GM21381 (cell line): ENCODE measurements around the gene GALT.

Source experiments
- ATAC-seq: cut with Tn5 transposase; IDR thresholded peaks from one replicate; pipeline ENCODE4 v1.9.1; 2021; ENCODE audit warnings: mild to moderate bottlenecking, moderate library complexity; ENCODE audit not compliant: unreplicated experiment

GALT gene

DNA sequence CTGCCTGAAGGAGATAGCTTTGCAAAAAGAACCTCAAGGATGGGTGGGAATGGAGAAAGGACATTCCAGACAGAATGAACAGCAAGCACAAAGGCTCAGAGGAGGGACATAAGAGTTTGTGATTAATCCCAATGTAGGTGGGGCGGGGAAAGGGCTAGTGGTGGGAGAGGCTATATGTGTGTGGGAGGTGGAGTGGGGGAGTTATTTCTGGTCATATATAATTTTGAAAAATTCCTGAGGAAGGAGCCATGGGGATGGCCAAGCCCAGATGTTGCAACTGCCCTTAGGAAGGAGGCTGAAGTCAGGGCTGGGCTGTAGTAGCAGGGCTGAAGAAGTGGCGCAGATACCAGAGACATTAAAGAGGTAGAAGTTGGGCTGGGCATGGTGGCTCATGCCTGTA lies 29.4 kb downstream of the GALT start:
- no peak for ATAC-seq

DNA sequence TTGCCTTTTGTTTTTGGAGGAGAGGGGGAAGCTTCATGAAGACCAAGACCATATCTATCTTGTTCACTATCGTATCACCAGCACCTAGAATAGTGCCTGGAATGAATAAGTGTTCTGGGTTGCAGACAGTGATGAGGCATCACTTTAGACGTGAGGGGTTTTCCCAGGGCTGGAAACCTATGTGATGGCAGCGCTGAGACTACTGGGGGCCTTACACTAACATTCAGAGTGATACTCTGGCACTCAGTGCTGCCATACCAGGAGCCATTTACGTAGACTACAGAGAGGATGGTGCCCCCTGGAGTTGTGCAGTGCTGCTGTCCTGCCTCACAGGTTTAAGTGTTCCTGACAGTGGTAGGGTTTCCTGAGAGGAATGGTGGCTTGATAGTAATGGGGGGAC lies 37.7 kb downstream of the GALT start:
- no peak for ATAC-seq

DNA sequence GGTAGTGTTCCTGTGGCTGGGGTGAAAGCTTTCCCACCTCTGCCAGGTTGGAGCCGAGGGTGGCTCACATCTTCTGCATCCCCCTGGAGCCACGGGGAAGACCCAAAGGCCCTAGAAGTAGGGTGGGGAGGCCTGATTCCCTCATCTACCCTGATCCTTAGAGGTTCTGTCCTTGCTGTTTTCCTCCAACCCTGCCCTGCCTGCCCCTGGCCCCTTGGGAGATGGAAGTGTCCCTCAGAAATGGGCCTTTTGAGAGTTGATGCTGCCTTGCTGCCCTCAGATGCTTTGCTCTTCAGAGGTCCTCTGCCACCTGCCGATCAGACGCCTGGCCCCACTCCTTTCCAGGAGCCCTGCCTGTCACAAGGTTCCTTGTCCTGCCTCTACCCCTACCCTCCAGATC lies 38.3 kb downstream of the GALT start:
- no peak for ATAC-seq

DNA sequence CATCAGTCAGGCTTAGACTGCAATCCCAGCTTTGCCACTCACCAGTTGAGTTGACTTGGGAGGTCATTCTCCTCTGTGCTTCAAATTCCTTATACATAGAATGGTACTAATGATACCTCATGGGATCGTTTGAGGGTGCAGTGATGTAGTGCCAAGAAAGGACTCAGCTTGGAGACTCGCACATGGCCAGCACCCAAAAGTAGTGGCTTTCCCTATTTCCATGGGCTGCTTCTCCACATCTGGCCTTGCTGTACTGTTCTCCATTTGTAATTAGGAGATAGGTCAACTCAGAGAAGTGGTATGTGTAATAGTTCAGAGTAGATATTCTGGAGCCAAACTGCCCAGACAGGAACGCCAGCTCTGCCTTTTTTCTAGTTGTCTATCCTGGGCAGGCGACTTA lies 39.1 kb downstream of the GALT start:
- ATAC-seq: no peak

DNA sequence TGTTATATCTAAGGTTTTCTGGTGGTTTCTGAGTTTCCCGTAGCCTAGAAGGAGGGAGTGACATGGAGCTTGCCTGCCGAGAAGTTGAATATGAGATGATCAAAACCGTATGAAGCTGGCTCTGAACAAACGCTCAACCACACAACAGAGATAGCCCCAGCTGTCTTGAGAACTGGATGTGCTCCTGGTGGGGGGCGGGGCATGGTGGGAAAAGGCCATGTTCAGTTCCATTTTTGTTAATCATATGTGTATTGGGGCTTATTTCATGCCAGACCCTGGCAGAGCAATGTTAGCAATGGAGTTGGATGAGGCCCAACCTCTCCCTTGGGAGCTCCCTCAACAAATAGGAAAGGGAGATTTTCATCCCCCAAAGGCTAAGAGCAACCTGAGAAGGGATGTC lies 39.8 kb downstream of the GALT start:
- ATAC-seq: no peak

DNA sequence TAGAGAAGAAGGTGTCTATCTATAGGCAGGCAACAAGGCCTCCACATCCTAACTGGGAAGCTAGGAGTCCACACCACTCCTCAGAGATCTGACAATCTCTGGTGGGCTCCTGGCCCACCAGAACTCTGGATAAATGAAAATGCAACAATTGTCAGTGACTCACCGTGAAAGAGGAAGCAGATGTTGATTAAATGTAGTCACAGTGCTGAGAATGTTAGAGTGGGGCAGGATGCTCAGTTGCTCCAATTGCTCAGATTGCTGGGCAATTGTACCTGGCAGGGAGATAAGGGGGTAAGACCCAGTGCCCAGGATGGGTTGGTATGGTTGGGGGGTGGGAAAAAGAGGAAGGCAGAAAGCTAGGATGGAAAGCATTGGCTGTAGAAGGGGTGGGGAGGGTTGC lies 40.3 kb downstream of the GALT start:
- no peak for ATAC-seq

DNA sequence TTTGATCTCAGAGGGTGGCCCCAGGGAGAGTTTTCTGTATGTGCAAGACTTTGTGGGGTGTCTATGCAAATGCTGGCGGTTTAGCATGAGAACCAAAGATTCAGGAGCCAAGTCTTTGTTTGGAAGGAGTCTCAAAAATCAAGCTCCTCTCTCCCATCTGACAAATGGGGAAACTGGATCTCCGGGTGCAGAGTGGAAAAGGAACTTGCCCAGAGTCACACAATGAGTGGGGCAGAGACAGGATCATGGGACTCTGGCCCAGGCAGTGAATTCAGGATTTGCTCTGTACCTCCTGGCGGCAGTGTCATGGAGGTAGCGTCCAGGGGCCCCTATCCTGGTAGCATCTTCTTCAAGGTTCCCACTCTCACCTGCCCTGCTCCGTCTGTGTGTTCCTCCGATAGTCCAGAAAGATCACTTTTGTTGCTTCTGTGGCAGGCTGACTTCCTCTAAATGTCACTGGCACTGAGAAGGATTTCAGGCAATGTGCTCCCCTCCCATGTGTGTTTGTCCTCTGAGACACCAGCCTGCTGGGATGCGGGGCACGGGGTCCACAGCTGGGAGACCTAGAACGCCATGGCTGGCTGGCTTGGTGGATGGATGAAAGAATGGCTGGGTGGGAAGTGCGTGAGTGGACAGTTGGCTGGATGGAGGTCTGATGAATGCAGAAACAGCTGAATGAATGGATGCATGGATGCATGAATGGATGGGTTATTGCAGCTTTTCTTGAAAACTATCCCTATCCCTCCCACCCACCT lies 41.0 kb downstream of the GALT start:
- no peak for ATAC-seq

DNA sequence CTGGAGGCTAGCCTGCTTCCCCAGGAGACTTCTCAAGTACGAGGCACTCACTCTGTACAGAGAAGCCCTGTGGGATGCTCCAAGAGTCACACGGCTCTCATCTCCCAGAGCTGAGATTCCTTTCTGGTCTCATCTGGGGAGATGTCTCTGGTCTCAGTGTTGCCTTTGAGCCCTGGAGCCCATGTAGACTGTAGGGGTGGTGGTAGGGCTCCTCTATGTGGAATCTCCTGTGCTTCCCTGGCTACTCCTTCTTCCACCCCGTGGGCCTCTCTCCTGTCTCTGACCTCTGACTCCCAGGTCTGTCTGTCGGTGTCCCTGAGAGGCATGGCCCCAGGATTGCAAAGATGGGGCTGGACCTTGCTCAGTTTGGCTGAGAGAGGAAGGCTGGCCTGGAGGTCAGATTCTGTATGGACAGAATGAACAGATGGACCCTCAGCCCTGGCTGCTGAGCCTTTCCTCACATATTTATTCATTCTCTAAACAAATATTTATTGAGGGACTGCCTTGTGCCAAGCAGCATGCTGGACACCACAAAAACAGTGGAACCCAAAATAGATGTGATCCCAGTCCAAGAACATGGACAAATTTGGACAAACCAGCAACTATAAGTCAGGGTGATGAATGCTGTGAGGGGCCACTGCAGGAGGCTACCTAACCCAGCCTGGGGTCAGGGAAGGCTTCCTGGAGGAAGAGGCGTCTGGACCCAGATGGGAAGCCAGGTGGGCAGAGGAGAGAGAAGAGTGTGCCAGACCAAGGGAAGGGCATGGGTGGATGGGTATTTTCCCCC lies 42.0 kb downstream of the GALT start:
- no peak for ATAC-seq

DNA sequence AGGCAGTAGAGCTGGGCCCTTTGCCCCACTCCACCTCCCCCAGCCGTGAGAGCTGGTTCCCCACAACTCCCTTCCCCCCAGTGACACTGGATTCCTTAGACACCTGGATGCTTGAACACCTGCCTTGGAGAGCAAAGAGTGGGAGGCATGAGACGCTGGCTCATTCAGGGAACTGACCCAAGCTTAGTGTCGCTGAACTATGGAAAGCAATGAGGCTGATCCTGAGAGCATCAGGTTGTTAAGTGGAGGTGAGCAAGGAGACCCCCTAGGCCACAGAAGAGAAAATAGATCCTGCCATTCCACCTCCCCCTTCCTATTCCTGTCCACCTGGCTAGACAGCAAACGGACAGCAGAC lies 42.6 kb downstream of the GALT start:
- no peak for ATAC-seq

DNA sequence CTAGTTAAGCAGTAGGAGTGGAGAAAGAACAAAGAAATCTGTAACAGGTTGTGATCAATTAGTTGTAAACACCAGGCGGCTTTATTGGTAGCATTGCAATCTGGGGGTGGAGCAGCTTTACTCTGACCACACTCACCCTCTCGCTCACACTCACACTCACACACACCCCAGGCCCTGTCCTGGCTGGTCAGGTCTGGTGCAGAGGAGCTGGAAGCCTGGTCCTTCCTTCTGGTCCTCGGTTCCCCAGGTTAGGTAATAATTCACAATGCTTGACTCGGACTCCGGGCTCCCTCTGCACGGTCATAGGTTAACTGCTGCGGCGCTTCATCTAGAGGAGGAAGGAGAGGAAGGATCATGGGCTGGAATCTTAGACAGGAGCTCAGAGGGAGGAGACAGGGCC lies 43.0 kb downstream of the GALT start:
- ATAC-seq: no peak

DNA sequence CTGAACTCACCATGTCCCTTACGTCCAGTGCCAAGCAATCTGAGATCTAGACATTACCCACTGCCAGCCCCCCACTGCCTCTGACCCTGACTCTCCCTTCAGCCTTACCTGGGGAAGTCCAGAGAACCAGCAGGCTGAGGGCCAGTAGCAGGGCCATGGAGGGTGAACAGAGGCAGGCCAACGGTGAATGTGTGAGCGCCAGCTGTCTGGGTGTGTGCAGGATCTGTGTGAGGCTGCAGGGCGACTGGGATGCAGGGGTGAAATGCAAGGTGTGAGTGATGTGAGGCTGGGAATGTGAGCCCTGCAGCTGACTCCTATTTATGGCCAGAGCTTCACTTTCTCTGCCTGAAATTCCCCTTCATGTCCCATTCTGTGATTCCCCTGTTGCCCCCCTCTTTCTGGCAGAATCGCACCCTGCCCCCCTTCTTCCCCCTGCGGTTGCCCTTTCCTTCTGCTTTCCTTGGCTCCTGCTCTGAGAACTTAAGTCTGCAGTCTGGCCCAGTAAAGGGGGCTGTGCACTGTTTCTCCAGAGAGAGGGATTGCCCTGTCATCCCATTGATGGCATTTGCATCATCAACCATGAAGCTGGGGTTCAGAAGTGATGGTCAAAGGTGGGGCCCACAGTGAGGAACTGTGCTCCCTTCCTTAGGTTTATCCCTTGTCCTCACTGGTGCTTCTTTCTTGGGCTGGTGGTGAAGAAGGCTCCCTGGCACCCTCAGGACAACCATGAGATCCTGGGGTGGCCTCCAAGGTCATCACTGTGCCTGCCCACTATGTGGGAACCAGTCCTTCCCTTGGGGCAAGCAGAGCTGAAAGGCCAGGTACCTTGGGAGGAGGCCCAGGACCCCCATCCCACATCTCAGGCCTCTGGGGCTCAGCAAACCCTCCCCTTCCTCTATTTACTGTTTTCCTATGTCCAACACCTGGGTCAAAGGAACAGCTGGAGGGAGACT lies 44.8 kb downstream of the GALT start, which contains the start of gene CCL19:
CCL19 (minus strand) TSS at position 294 of the 953 bp plus-strand sequence; CDS start at position 157, 137 bp downstream.
- ATAC-seq: no peak

DNA sequence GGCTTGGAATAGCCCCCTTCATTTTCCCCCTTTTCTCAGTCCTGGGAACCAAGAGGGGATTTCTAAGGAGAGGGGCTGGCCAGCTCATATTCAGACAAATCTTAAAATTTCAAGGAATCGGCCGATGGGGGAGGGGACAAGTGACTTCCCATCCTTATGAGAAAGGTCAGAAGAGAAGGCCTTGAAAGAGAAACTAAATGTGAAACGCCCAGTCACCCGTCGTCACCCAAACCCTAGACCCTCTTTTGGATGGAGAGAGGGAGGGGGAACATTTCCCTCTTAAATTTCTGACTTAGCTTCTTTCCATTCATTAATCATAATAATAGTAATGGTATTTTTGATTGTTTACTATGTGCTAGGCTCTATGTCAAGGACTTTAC lies 45.5 kb downstream of the GALT start:
- no peak for ATAC-seq

DNA sequence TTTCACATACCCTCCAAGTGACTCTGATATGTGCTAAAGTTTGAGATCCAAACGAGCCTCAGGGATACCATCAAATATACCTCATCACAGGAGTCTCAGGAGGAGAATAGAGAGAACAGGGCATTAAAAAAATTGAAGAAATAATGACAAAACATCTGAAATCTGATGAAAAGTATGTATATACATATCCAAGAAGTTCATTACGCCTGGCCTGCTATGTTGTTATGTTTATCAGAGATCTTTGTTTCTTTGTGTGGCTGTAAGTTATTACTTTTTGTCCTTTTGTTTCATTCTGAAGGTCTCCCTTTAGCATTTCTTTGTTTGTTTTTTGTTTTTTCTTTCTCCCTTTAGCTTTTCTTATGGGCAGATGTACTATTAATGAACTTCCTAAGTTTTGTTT lies 47.1 kb downstream of the GALT start:
- no peak for ATAC-seq

DNA sequence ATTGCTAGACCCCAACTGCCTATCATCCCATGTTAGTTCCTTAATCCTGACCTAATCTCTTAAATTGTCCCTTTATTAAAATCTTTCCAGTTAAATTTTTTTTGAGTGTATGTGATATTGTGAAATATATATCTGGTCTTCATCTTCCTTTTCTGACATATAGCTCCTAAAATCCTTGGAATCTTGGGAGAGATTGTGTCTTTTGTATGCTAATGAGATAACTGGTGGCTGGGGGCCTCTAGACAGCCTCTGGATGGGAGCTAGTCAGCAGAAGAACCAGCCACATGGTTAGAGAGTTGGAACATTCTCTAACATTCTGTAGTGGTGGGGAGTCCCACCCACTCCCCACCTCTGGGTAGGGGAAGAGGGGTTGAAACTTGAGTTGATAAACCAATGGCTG lies 48.3 kb downstream of the GALT start:
- ATAC-seq: no peak
